Measurements from ENCODE around the gene LEF1. TPM values are rescaled to one million over a fixed set of nuclear protein-coding genes. Genes with fewer than 3 reads are reported as not detected.

LEF1 gene
- total and polyA plus RNA-seq, 9 of the 15 experiments (the other 6 are each of a cell fraction or from before 2014, with no cell fraction given): 15.1 to 81.1 (median 29.7) TPM

- intact Hi-C loops (cut with micrococcal nuclease) (no loop called here), in situ Hi-C loops (cut with MboI) (no loop called here)
- Histone ChIP-seq H3K4me1 (replicated peaks in 1 of 2; ENCODE audit: control insufficient read depth in 2 of 2, insufficient read depth in 2 of 2, low read length in 2 of 2) (peaks cover 0 to 24% of the 10 kb centered on the region in 2 experiments; a peak in 3 of 5 replicates), H3K4me2 (ENCODE audit: insufficient read depth, low read length) (no peak overlapping the region), H3K9me1 (ENCODE audit: control insufficient read depth, insufficient read depth, low read length) (no peaks in the 10 kb centered on the region), H3K79me2 (ENCODE audit: control insufficient read depth, insufficient read depth, low read length) (0 out of 3 replicates have a peak, but pooled peaks cover 5% of the 10 kb centered on the region), H2AFZ (ENCODE audit: low read depth, low read length) (no peak overlapping the region), H4K20me1 (replicated peaks; ENCODE audit: control insufficient read depth, insufficient read depth, low read length) (no peaks in the 10 kb centered on the region), H3K4me3 (no peak overlapping the region), H3K27ac (ENCODE audit: extremely low read depth, low read depth, low read length) (no peak overlapping the region), H3K9ac (ENCODE audit: insufficient read depth in 1 of 2, low read depth in 2 of 2, low read length in 2 of 2) (no peak overlapping the region), H3K9me3 (replicated peaks; ENCODE audit: control insufficient read depth, insufficient read depth, low read depth, low read length) (no peaks in the 10 kb centered on the region), H3K27me3 (ENCODE audit: control insufficient read depth in 2 of 2, insufficient read depth in 2 of 2, low read length in 2 of 2) (no peaks in the 10 kb centered on the region), H3K36me3 (ENCODE audit: control insufficient read depth, insufficient read depth, low read length) (peaks cover 10% of the 10 kb centered on the region; the same call in 2 of the 3 replicates)
- 53% methylated on average over 2 of the region's 2 CpGs for WGBS (ENCODE audit: insufficient coverage, low coverage, missing lambda C conversion rate)
- no peak for FAIRE-seq
- no peak for TF ChIP-seq HMGN3 (IDR thresholded peaks at IDR 0.05; ENCODE audit: borderline replicate concordance, extremely low read depth, insufficient read length, low read depth, low read length)
- TF ChIP-seq ZBTB17 (CRISPR knock-in tag; IDR thresholded peaks at IDR 0.05): no peak
- TF ChIP-seq CBFB (CRISPR knock-in tag; IDR thresholded peaks at IDR 0.05): no peak
- no peak for DNase-seq (ENCODE audit: extremely low read depth in 1 of 4, low spot score in 3 of 4)
- no TSS peak for BruUV-seq (replicated peaks)
- ChIA-PET CTCF (ENCODE audit: low intra/inter-chr PET ratio) (no interaction called here), POLR2A (interaction anchor here (1.4 to 1.7 kb wide), 2 partner anchors 9 to 13 kb away, joined by 3 to 4 read pairs; no protein-coding TSS in a partner anchor)
- ATAC-seq: no peak
Observed at GRCh38 chr4:108004646-108005045, 164.1 kb downstream of the LEF1 start.

- H3K4me2 ChIP-seq (ENCODE audit: insufficient read depth, low read length): no peak overlapping the region
- no peak overlapping the region for H3K27ac ChIP-seq (ENCODE audit: extremely low read depth, low read depth, low read length)
- no peak overlapping the region for H3K9ac ChIP-seq (ENCODE audit: insufficient read depth in 1 of 2, low read depth in 2 of 2, low read length in 2 of 2)
- no peak for DNase-seq (ENCODE audit: extremely low read depth in 1 of 4, low spot score in 3 of 4)
- no peak overlapping the region for H2AFZ ChIP-seq (ENCODE audit: low read depth, low read length)
- 0 out of 3 replicates have a peak, but pooled peaks cover 6% of the 10 kb centered on the region for H3K79me2 ChIP-seq (ENCODE audit: control insufficient read depth, insufficient read depth, low read length)
- no peaks in the 10 kb centered on the region for H3K27me3 ChIP-seq (ENCODE audit: control insufficient read depth in 2 of 2, insufficient read depth in 2 of 2, low read length in 2 of 2)
- FAIRE-seq: no peak
- BruUV-seq (replicated peaks): no TSS peak
- 86% methylated on average over 4 of the region's 4 CpGs for WGBS (ENCODE audit: insufficient coverage, low coverage, missing lambda C conversion rate)
- intact Hi-C loops (cut with micrococcal nuclease) (no loop called here), in situ Hi-C loops (cut with MboI) (no loop called here)
- no peaks in the 10 kb centered on the region for H4K20me1 ChIP-seq (replicated peaks; ENCODE audit: control insufficient read depth, insufficient read depth, low read length)
- no peak for ATAC-seq
- ChIA-PET CTCF (ENCODE audit: low intra/inter-chr PET ratio) (no interaction called here), POLR2A (interaction anchor here (1.4 to 1.7 kb wide), 2 partner anchors 9 to 12 kb away, joined by 3 to 4 read pairs; no protein-coding TSS in a partner anchor)
- TF ChIP-seq KDM1A (IDR thresholded peaks at IDR 0.05) (no peak), EWSR1 (IDR thresholded peaks at IDR 0.05; ENCODE audit: borderline replicate concordance, low read depth, partially characterized antibody) (no peak), SAFB2 (IDR thresholded peaks at IDR 0.05; ENCODE audit: borderline replicate concordance, low read depth, low read length, severe bottlenecking) (no peak), BACH1 (tag; IDR thresholded peaks at IDR 0.05) (no peak), KLF16 (IDR thresholded peaks at IDR 0.05) (no peak), PTRF (tag; IDR thresholded peaks at IDR 0.05) (no peak), NCOA2 (IDR thresholded peaks at IDR 0.05; ENCODE audit: partially characterized antibody in 2 of 2) (no peak), ZNF75A (CRISPR knock-in tag; IDR thresholded peaks at IDR 0.05) (no peak), ZNF277 (CRISPR knock-in tag; IDR thresholded peaks at IDR 0.05; ENCODE audit: borderline replicate concordance) (no peak)
- H3K9me1 ChIP-seq (ENCODE audit: control insufficient read depth, insufficient read depth, low read length): no peaks in the 10 kb centered on the region
- H3K4me3 ChIP-seq: no peak overlapping the region
- no peaks in the 10 kb centered on the region for H3K9me3 ChIP-seq (replicated peaks; ENCODE audit: control insufficient read depth, insufficient read depth, low read depth, low read length)
- peaks cover 0 to 26% of the 10 kb centered on the region in 2 experiments; a peak in 3 of 5 replicates for H3K4me1 ChIP-seq (replicated peaks in 1 of 2; ENCODE audit: control insufficient read depth in 2 of 2, insufficient read depth in 2 of 2, low read length in 2 of 2)
- peaks cover 12% of the 10 kb centered on the region for H3K36me3 ChIP-seq (ENCODE audit: control insufficient read depth, insufficient read depth, low read length)
Observed at GRCh38 chr4:108003982-108004515, 164.7 kb downstream of the LEF1 start.

All from K562 (cell line).